HG02678 (cell line): Measurements from ENCODE around the gene UVSSA.
"Not testable (repeated sequence)": the region's sequence is repeated elsewhere in the genome, so short reads cannot be mapped to it uniquely, and the experiment has no call there.

ENCODE experiments used
- ATAC-seq: cut with Tn5 transposase; IDR thresholded peaks from one replicate; pipeline ENCODE4 v1.9.1; 2021; ENCODE audit warnings: mild to moderate bottlenecking, moderate library complexity; ENCODE audit not compliant: unreplicated experiment

The UVSSA gene

GRCh38 chr4:1360423-1361283 lies 13.6 kb downstream of the UVSSA start:
- no peak for ATAC-seq

GRCh38 chr4:1361431-1361830 lies 14.4 kb downstream of the UVSSA start:
- ATAC-seq, result no peak

GRCh38 chr4:1362046-1362445 lies 15.0 kb downstream of the UVSSA start:
- ATAC-seq, result no peak

GRCh38 chr4:1362521-1362920 lies 15.5 kb downstream of the UVSSA start:
- no peak for ATAC-seq

GRCh38 chr4:1363513-1363912 lies 16.5 kb downstream of the UVSSA start:
- ATAC-seq, result no peak

GRCh38 chr4:1364217-1364616 lies 17.2 kb downstream of the UVSSA start:
- ATAC-seq, result no peak

- no peak for ATAC-seq
Observed at GRCh38 chr4:1364748-1365147, 17.7 kb downstream of the UVSSA start.

GRCh38 chr4:1365271-1366178 lies 18.5 kb downstream of the UVSSA start:
- ATAC-seq, result no peak

GRCh38 chr4:1366371-1367229 lies 19.6 kb downstream of the UVSSA start:
- ATAC-seq, result no peak

GRCh38 chr4:1367230-1367935 lies 20.4 kb downstream of the UVSSA start:
- no peak for ATAC-seq

GRCh38 chr4:1367936-1368289 lies 20.9 kb downstream of the UVSSA start:
- no peak for ATAC-seq

GRCh38 chr4:1368421-1369090 lies 21.5 kb downstream of the UVSSA start:
- ATAC-seq, result no peak

GRCh38 chr4:1369091-1369450 lies 22.1 kb downstream of the UVSSA start:
- no peak for ATAC-seq

- ATAC-seq, result no peak
Observed at GRCh38 chr4:1369479-1370079, 22.6 kb downstream of the UVSSA start.

GRCh38 chr4:1370321-1371124 lies 23.5 kb downstream of the UVSSA start:
- ATAC-seq, result no peak

GRCh38 chr4:1371176-1372165 lies 24.5 kb downstream of the UVSSA start:
- ATAC-seq, result no peak

GRCh38 chr4:1372576-1372975 lies 25.6 kb downstream of the UVSSA start:
- ATAC-seq, result not testable (repeated sequence)
